Esophagus muscularis mucosa (tissue), 4 donors: Measurements from ENCODE around the gene TNP2. TPM values are rescaled to one million over a fixed set of nuclear protein-coding genes. Genes with fewer than 3 reads are reported as not detected.
"Not testable (repeated sequence)": the region's sequence is repeated elsewhere in the genome, so short reads cannot be mapped to it uniquely, and the experiment has no call there.

ENCODE experiments used
- DNase-seq: peaks from one replicate; pipeline ENCODE4 v3.0.0-alpha.2; 2017; ENCODE audit errors: extremely low spot score
- H3K27ac ChIP-seq, 4 donors: fragments of 200-600 bp; sonication (generic); replicated peaks in 1 of 4; 1 replicate in 3 of 4; 2 replicates in 1 of 4; pipeline ENCODE4 v1.5.1; 2016 to 2019; ENCODE audit warnings: mild to moderate bottlenecking in 1 of 4
- H3K27me3 ChIP-seq, 4 donors: fragments of 200-600 bp; sonication (generic); one replicate each; pipeline versions ENCODE4 v1.5.1 to v1.6.0; 2016 to 2019
- H3K36me3 ChIP-seq, 4 donors: fragments of 200-600 bp; sonication (generic); one replicate each; pipeline ENCODE4 v1.5.1; 2016 to 2019
- H3K4me1 ChIP-seq, 4 donors: fragments of 200-600 bp; sonication (generic); one replicate each; pipeline ENCODE4 v1.5.1; 2016 to 2019
- H3K4me3 ChIP-seq, 4 donors: fragments of 200-600 bp; sonication (generic); 1 replicate in 2 of 4; 2 replicates in 2 of 4; pipeline ENCODE4 v1.5.1; 2016 to 2019; ENCODE audit warnings: mild to moderate bottlenecking in 4 of 4, moderate library complexity in 1 of 4
- H3K9me3 ChIP-seq, 4 donors: fragments of 200-600 bp; sonication (generic); 1 replicate in 3 of 4; 2 replicates in 1 of 4; pipeline ENCODE4 v1.5.1; 2016 to 2019
- CTCF ChIP-seq, 3 experiments: fragments of 200-600 bp in 2 of 3; fragments of 450-650 bp in 1 of 3; sonication (generic) in 2 of 3; IDR thresholded peaks; one replicate each; pipeline ENCODE4 v1.5.1; 2017 to 2019; ENCODE audit warnings: antibody characterized with exemption in 3 of 3, mild to moderate bottlenecking in 2 of 3, moderate library complexity in 1 of 3
- EP300 ChIP-seq: sonication (generic); formaldehyde crosslinking; IDR thresholded peaks from one replicate; pipeline ENCODE4 v1.6.1; 2017; ENCODE audit warnings: antibody characterized with exemption
- POLR2A ChIP-seq: fragments of 450-650 bp; IDR thresholded peaks from one replicate; pipeline ENCODE4 v1.6.1; 2017; ENCODE audit warnings: antibody characterized with exemption, moderate library complexity, mild to moderate bottlenecking, low read depth
- POLR2AphosphoS5 ChIP-seq, 2 donors: sonication (generic); formaldehyde crosslinking; IDR thresholded peaks; one replicate each; pipeline ENCODE4 v1.6.1; 2017; ENCODE audit warnings: antibody characterized with exemption in 2 of 2
- WGBS: methylation state at CpG from one replicate; pipeline ENCODE4 v1.1.5; 2018; 5-methylcytosine and 5-hydroxymethylcytosine counted together
- intact Hi-C: fragments of 100-400 bp; cut with DNase I; formaldehyde crosslinking; loops from one replicate; pipeline ENCODE4 v1.15.1; 2023
- total RNA-seq, 4 donors: library from RNA; depleted of rRNA; stranded (reverse); fragments of >200 nt; gene quantifications; one replicate each; pipeline versions ENCODE4 v1.1.0 to v1.2.1, GENCODE V29; 2016

The TNP2 gene
- total RNA-seq, 4 donors from 2014 or later, result not detected

GRCh38 chr16:11291091-11291703 is 22.1 kb upstream of the TNP2 start:
- no peaks in the 10 kb centered on the region for H3K36me3 ChIP-seq
- intact Hi-C loops, result no loop called here
- TF ChIP-seq CTCF (IDR thresholded peaks at IDR 0.05), result no peak
- TF ChIP-seq EP300, result no peak
- no peak for TF ChIP-seq POLR2A
- TF ChIP-seq POLR2AphosphoS5 (IDR thresholded peaks at IDR 0.05), result no peak
- H3K27ac ChIP-seq, result no peak overlapping the region
- 84% methylated on average over 10 of the region's 10 CpGs for WGBS
- H3K4me1 ChIP-seq, result no peaks in the 10 kb centered on the region
- H3K27me3 ChIP-seq, result no peaks in the 10 kb centered on the region
- no peaks in the 10 kb centered on the region for H3K9me3 ChIP-seq
- no peak for DNase-seq
- no peak overlapping the region for H3K4me3 ChIP-seq

- no peak overlapping the region for H3K4me3 ChIP-seq
- intact Hi-C loops, result no loop called here
- DNase-seq, result no peak
- no peaks in the 10 kb centered on the region for H3K27me3 ChIP-seq
- H3K4me1 ChIP-seq, result no peaks in the 10 kb centered on the region
- no peaks in the 10 kb centered on the region for H3K9me3 ChIP-seq
- no peak overlapping the region for H3K27ac ChIP-seq
- TF ChIP-seq POLR2AphosphoS5 (IDR thresholded peaks at IDR 0.05), result no peak
- TF ChIP-seq POLR2A, result no peak
- no peak for TF ChIP-seq EP300
- no peak for TF ChIP-seq CTCF (IDR thresholded peaks at IDR 0.05)
- no peaks in the 10 kb centered on the region for H3K36me3 ChIP-seq
- WGBS, result 96% methylated on average over 8 of the region's 8 CpGs
Observed at GRCh38 chr16:11290102-11290893, 21.2 kb upstream of the TNP2 start.

GRCh38 chr16:11289696-11290095 is 20.6 kb upstream of the TNP2 start:
- 90% methylated on average over 4 of the region's 4 CpGs for WGBS
- H3K4me3 ChIP-seq, H3K27me3 ChIP-seq, DNase-seq, H3K27ac ChIP-seq, H3K36me3 ChIP-seq, intact Hi-C loops, H3K4me1 ChIP-seq, H3K9me3 ChIP-seq: not testable (repeated sequence)

GRCh38 chr16:11289202-11289601 is 20.1 kb upstream of the TNP2 start:
- Histone ChIP-seq H3K9me3 (no peaks in the 10 kb centered on the region), H3K4me3 (no peak overlapping the region), H3K27ac (no peak overlapping the region), H3K4me1 (no peaks in the 10 kb centered on the region), H3K27me3 (no peaks in the 10 kb centered on the region), H3K36me3 (no peaks in the 10 kb centered on the region)
- WGBS, result 93% methylated on average over 2 of the region's 2 CpGs
- no peak for TF ChIP-seq EP300
- no peak for TF ChIP-seq POLR2A
- no peak for TF ChIP-seq POLR2AphosphoS5 (IDR thresholded peaks at IDR 0.05)
- TF ChIP-seq CTCF (IDR thresholded peaks at IDR 0.05), result no peak
- DNase-seq, result no peak
- intact Hi-C loops, result no loop called here

GRCh38 chr16:11285842-11286241 is 16.7 kb upstream of the TNP2 start:
- H3K27me3 ChIP-seq, result no peaks in the 10 kb centered on the region
- no peak for DNase-seq
- WGBS, result 94% methylated on average over 2 of the region's 2 CpGs
- H3K4me1 ChIP-seq, result no peaks in the 10 kb centered on the region
- no peak overlapping the region for H3K27ac ChIP-seq
- intact Hi-C loops, result no loop called here
- no peaks in the 10 kb centered on the region for H3K36me3 ChIP-seq
- H3K4me3 ChIP-seq, result no peak overlapping the region
- TF ChIP-seq CTCF (IDR thresholded peaks at IDR 0.05) (no peak), POLR2AphosphoS5 (IDR thresholded peaks at IDR 0.05) (no peak), EP300 (no peak), POLR2A (no peak)
- no peaks in the 10 kb centered on the region for H3K9me3 ChIP-seq
